ENCODE measurements around the gene VPS26C.
A peak's percentile ranks its signal among the peaks of the same experiment; 100 is the strongest.

Gene VPS26C

DNA sequence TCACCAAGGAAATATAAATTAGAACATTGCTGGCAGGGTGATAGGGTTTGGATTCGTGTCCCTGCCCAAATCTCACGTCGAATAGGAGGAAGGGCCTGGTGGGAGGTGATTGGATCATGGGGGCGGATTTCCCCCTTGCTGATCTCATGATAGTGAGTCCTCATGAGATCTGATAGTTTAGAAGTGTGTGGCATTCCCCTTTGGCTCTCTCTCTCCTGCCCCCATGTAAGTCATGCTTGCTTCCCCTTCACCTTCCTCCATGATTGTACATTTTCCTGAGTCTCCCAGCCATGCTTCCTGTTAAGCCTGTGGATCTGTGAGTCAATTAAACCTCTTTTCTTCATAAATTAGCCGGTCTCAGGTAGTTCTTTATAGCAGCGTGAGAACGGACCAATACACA lies 60.6 kb downstream of the VPS26C start:
- H3K4me3 ChIP-seq (ENCODE audit: low read depth, low read length), result no peak overlapping the region
- DNase-seq (ENCODE audit: low read depth, low spot score), result no peak
- TF ChIP-seq, protein P1, sequence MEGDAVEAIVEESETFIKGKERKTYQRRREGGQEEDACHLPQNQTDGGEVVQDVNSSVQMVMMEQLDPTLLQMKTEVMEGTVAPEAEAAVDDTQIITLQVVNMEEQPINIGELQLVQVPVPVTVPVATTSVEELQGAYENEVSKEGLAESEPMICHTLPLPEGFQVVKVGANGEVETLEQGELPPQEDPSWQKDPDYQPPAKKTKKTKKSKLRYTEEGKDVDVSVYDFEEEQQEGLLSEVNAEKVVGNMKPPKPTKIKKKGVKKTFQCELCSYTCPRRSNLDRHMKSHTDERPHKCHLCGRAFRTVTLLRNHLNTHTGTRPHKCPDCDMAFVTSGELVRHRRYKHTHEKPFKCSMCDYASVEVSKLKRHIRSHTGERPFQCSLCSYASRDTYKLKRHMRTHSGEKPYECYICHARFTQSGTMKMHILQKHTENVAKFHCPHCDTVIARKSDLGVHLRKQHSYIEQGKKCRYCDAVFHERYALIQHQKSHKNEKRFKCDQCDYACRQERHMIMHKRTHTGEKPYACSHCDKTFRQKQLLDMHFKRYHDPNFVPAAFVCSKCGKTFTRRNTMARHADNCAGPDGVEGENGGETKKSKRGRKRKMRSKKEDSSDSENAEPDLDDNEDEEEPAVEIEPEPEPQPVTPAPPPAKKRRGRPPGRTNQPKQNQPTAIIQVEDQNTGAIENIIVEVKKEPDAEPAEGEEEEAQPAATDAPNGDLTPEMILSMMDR (IDR thresholded peaks at IDR 0.05; ENCODE audit: low read depth, low read length), result no peak
- in situ Hi-C loops (cut with HindIII; ENCODE audit: low sequenced_read_pairs), result no loop called here

DNA sequence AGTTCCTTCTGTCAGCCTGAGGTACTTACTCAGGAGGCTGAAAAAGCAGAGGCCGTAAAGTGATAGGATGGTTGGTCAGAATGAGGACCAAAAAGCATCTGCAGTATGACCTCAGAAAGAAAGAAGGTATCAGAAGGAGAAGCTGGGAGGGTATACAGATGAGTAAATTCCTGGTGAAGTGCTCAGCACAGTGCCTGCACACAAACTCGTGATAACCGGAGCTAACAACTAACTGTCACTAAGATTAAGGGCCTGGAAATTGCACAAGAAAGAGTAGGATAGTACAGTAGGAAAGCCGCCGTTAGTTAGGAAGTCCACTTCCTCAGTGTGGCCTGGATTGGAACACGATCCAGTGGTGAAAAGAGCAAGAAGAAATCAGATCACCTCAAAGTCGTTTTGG lies 62.6 kb downstream of the VPS26C start:
- no peak overlapping the region for H3K4me3 ChIP-seq (ENCODE audit: low read depth, low read length)
- TF ChIP-seq, protein P1 (IDR thresholded peaks at IDR 0.05; ENCODE audit: low read depth, low read length), result no peak
- no peak for DNase-seq (ENCODE audit: low read depth, low spot score)
- in situ Hi-C loops (cut with HindIII; ENCODE audit: low sequenced_read_pairs), result no loop called here

DNA sequence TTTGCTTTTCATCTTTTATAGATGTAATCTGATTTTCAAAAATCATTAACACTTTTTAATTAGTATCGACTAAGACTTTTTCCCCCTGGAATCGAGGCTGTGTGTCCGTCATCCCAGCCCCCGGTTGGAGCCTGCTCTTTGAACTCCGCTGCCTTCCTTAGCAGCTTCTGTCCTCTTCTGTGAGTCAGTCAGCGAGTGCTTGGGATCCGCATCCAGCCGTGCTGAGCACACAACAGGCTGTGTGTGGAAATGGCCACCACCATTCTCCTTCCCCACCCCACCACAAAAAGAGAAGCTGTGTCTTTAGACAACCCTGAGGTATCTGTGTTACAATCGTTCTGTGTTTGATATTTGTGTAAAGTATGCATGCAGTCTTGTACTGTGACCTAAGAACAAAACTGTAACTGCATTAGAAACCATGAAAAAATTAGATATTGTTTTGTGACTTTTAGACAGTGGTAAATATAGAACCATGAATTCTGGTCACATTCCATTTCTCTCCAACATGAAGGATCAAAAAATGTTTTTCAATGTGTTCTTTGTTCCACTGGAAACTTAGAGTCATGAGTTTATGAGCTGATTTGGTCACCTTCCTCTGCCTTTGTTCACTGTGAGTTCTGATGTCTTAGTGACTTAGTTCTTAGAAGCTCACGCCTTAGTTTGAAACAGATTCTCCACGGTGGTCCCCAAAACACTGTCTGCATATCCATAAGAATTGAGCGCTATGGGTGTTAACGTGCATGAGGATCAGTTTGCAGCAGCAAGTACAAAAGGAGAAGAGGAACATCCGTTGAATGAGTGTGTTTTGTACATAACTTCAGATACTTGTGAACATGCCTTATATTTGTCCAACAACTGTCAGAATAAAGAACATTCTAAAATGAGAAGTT lies 64.7 kb downstream of the VPS26C start:
- TF ChIP-seq, protein P1 (IDR thresholded peaks at IDR 0.05; ENCODE audit: low read depth, low read length), result no peak
- in situ Hi-C loops (cut with HindIII; ENCODE audit: low sequenced_read_pairs), result no loop called here
- no peak overlapping the region for H3K4me3 ChIP-seq (ENCODE audit: low read depth, low read length)
- DNase-seq (ENCODE audit: low read depth, low spot score), result no peak

DNA sequence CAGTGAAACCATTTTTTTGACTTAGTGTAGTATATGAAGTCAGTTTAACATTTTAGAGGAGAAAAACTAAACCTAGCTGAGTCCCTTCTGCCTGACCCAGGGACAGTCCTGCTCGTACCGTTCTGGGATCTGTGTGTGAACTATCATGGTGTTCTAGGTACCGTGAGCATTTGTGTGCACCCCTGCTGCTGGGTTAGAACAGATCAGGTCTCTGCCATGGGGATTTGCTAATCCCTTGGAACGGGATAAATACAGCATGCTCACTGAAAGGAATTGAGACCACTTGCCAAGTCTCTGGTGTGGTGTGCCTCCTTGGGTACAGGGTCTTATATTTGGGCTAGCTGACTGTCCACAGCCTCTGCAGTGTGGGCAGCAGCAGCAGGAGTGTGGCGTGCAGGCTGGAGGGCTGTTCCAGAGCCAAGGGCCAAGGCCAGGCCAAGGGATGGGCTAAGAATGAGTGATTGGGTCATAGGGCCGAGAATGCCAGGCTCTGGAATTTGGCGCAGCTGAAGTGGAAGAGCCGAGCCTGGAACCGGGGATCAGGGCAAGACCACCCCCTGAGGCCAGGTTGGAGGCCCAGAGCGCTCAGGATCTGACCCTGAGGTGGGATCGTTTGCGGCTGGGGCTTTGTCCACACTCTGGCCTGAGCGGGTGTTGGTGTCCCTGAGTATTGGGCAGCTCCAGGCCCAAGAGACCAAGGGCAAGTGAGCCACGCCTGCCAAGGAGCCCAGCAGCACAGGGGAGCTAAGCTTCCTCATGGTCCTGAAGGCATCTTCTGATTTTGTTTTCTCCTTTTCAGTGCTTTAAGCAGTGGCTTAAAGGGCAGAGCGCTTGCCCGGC lies 66.3 kb downstream of the VPS26C start:
- TF ChIP-seq, protein P1 (IDR thresholded peaks at IDR 0.05; ENCODE audit: low read depth, low read length), result no peak
- H3K4me3 ChIP-seq (ENCODE audit: low read depth, low read length), result no peak overlapping the region
- DNase-seq (ENCODE audit: low read depth, low spot score), result no peak
- in situ Hi-C loops (cut with HindIII; ENCODE audit: low sequenced_read_pairs), result no loop called here

DNA sequence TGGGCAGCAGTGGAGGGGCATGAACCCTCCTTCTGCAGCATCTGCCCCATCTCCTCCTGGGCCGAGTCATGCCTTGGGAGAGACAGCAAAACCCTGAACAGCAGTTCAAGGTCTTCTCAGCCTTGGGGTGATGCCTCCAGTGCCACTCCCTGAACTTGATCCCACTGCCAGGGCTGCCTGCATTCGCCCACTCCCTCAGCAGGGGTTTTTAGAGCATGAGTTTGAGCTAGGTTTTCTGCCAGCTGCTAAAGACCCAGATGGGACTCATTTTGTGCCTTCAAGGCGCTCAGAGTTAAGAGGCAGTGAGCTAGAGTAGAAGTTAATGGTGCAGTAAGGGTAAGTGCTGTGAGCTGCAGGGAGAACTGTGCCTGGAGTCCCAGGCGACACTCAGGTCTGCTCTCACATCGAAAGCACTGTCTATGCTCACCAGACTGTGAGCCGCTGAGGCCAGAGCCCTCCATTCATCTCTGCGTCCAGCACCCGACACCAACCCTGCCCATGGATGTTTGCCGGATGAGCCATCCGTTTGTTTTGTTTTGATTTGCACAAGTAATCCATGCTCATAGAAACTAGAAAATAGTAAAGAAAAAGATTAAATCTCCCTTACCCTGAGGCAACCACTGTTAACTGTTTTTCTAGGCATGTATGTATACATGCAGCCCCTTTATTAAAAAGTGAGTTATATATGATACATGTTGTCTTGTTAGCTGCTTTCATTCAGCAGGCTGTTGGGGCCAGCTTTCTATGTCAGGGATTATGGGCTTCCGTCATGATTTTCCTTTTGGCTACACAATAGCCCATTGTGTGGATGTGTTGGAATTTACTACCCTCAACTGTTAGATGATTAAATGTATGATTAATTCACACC lies 67.8 kb downstream of the VPS26C start:
- in situ Hi-C loops (cut with HindIII; ENCODE audit: low sequenced_read_pairs), result no loop called here
- DNase-seq (ENCODE audit: low read depth, low spot score), result peak; percentile 74
- no peak overlapping the region for H3K4me3 ChIP-seq (ENCODE audit: low read depth, low read length)
- TF ChIP-seq, protein P1 (IDR thresholded peaks at IDR 0.05; ENCODE audit: low read depth, low read length), result no peak

DNA sequence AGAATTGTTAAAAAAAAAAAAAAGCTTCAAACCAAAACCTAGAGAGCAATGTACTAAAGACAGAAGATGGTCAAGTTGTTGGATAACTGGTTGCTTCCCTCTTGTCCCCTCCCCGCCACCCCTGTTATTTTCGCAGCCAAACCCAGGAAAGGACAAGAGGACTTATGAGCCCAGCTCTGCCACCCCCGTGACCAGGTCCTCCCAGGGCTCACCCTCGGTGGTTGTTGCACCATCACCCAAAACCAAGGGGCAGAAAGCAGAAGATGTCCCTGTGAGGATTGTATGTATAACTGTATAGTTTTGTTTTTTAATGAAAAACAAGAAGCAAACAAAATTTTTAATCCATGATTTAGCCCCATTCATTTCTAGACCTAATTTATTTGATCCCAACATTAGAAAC lies 69.4 kb downstream of the VPS26C start:
- H3K4me3 ChIP-seq (ENCODE audit: low read depth, low read length), result no peak overlapping the region
- TF ChIP-seq, protein P1 (IDR thresholded peaks at IDR 0.05; ENCODE audit: low read depth, low read length), result no peak
- in situ Hi-C loops (cut with HindIII; ENCODE audit: low sequenced_read_pairs), result no loop called here
- no peak for DNase-seq (ENCODE audit: low read depth, low spot score)
